HepG2 (cell line): ENCODE data around the gene HMG20B.

Experiments used
- FOXM1 ChIP-seq: sonication (generic); formaldehyde crosslinking; IDR thresholded peaks from 2 replicates; pipeline ENCODE4 v1.5.0; 2020; ENCODE audit warnings: missing genetic modification reagents
- IRF1 ChIP-seq: sonication (generic); formaldehyde crosslinking; IDR thresholded peaks from 2 replicates; pipeline ENCODE4 v1.4.0; 2020; ENCODE audit warnings: low read depth, mild to moderate bottlenecking, missing genetic modification reagents
- POLR2A ChIP-seq, 2 experiments: IDR thresholded peaks; 2 replicates each; pipeline ENCODE4 v1.6.1; 2011; ENCODE audit warnings: low read depth in 2 of 2, low read length in 2 of 2, mild to moderate bottlenecking in 1 of 2, moderate library complexity in 1 of 2; ENCODE audit not compliant: insufficient read depth in 1 of 2
- ZNF20 ChIP-seq: sonication (generic); formaldehyde crosslinking; IDR thresholded peaks from 2 replicates; pipeline ENCODE4 v1.4.0; 2020; ENCODE audit warnings: mild to moderate bottlenecking, moderate library complexity, missing genetic modification reagents
- ZNF468 ChIP-seq: sonication (generic); formaldehyde crosslinking; IDR thresholded peaks from 2 replicates; pipeline ENCODE4 v1.8.0; 2022; ENCODE audit warnings: mild to moderate bottlenecking, moderate library complexity, missing genetic modification reagents

DNA sequence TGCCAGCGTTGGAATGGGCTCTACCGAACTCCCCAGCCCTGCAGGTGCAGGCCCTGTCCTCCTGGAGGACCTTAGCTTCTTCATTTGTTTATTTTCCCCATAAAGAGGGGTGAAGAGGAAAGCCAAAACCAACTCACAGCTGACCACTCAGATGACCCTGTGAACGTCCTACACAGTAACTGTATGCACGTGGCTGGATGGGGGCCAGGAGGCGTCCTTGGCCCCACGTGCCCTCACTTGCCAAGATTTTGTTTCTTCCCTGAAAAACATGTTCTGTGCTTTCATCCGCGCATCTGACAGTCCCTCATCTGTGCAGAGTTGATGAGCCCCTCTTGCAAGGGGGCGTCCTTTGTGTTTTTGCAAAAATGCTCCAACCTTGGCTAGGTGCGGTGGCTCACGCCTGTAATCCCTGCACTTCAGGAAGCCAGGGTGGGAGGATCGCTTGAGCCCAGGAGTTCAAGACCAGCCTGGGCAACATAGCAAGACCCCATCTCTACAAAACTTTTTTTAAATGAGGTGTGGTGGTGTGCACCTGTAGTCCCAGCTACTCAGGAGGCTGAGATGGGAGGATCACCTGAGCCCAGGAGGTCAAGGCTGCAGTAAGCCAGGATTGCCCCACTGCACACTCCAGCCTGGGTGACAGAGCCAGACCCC is 39.1 kb upstream of the HMG20B start:
- TF ChIP-seq ZNF20 (CRISPR knock-in tag): no peak
- no peak for TF ChIP-seq FOXM1 (CRISPR knock-in tag)
- TF ChIP-seq ZNF468 (CRISPR knock-in tag): no peak
- no peak for TF ChIP-seq POLR2A (IDR thresholded peaks at IDR 0.05; ENCODE audit: insufficient read depth in 1 of 2, low read depth in 2 of 2, low read length in 2 of 2)
- no peak for TF ChIP-seq IRF1 (CRISPR knock-in tag)
